GM21737 (cell line): ENCODE data around the gene ORC3.
"Not testable (repeated sequence)": the region's sequence is repeated elsewhere in the genome, so short reads cannot be mapped to it uniquely, and the experiment has no call there.

Experiments used
- ATAC-seq: cut with Tn5 transposase; IDR thresholded peaks from one replicate; pipeline ENCODE4 v1.9.1; 2021; ENCODE audit warnings: mild to moderate bottlenecking, moderate library complexity; ENCODE audit not compliant: unreplicated experiment

The ORC3 gene

DNA sequence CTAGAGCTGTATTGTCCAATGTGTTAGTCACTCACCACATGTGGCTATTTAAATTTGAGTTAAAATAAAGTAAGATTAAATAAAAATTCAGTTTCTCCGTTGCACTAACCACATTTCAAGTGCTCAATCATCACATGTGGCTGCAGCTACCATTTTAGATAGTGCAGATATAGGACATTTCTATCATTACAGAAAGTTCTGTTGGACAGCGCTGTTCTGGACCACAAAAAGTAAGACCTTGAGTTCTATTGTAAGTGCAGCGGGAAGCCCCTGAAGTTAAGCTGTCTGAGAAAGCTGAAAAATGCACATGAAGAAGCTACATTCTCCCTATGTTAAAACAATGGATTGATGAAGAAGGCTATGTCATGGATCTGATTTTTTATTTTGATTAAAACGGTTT lies 1.1 kb downstream of the ORC3 start:
- no peak for ATAC-seq

DNA sequence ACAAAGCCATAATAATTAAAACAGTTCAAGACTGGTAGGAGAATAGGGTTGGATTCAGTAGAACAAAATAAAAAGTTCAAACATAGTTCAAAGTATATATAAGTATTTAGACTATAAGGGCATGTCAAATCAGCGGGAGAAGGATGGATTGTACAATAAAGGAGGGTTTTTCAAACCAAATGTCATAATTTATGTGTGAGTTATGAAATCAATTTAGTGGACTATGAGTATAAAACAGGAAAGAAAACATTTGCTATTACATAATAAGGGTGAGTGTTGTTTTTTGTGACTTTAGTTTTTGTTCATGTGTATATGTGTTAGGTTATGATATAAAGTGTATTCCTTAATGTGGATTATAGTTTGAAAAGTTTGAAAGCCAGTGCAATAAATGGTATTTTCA lies 10.6 kb downstream of the ORC3 start:
- ATAC-seq, result no peak

DNA sequence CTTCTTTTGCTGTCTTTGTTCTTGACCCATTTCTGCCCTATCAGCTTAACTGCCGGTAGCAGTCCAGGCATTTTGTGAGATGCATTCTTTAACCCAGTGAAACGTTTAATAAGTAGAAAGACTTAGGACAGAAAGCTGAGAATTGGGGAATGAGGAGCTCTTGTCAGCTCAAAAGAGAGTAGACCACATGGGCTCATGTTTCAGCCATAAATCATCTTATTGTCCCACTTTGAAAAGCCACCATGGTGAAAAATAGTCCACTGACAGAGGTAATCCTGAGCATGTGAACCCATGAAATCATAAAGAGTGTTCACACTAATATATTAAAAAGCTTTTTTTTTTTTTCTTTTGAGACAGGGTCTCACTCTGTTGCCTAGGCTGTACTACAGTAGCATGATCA lies 16.3 kb downstream of the ORC3 start:
- no peak for ATAC-seq

DNA sequence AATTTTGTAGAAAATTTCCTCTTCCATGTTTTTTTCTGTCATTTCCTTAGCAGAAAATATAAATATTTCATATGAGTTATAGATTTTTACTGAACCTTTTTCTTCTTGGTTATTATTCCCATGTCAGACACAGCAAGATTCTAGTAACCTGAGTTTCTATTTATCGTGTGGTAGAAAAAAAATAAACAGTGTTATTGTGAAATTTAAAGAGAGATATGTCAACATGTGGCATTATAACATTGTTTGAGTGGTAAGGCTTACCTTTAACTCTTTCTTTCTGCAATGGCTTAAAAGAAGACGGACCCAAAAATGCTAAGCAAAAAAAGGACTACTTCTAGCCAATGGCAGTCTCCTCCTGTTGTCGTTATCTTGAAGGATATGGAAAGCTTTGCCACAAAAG lies 18.9 kb downstream of the ORC3 start:
- no peak for ATAC-seq

DNA sequence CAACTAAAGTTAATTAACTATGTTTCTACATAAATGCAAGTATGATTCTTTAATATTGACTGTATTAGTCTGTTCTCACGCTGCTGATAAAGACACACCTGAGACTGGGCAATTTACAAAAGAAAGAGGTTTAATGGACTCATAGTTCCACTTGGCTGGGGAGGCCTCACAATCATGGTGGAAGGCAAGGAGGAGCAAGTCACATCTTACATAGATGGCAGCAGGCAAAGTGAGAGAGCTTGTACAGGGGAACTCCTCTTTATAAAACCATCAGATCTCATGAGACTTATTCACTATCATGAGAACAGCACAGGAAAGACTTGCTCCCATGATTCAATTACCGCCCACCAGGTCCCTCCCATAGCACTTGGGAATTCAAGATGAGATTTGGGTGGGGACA lies 23.1 kb downstream of the ORC3 start:
- not testable (repeated sequence) for ATAC-seq

DNA sequence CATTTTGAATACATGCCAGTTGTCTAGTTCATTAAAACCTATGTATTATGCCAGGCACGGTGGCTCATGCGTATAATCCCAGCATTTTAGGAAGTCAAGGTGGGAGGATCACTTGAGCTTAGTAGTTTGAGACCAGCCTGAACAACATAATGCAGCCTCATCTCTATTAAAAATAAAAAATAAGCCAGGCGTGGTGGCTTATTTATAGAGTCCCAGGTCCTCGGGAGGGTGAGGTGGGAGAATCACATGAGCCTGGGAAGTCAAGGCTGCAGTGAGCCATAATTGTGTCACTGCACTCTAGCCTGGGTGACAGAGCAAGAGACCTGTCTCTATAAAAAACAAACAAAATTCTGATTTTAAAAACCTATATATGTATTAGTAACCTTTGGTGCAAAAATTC lies 27.5 kb downstream of the ORC3 start:
- no peak for ATAC-seq

DNA sequence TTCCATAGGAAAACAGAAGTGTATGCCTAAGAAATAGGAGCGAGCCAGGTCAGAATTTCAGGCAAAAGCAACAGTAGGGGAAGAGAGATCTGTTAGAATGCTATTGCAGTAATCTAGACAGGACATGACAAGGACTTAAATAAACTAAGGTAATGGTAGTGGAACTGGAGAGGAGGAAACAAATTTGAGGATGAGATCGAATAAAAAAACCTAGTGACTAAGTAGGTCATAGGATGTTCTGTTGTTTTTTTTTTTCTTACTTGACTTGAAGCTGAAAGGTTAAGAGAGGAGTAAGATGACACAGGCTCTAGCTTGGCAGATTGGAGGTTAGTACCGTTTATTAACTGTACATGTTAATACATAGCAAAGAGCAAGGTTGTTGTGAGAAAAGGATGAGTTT lies 28.6 kb downstream of the ORC3 start:
- no peak for ATAC-seq

DNA sequence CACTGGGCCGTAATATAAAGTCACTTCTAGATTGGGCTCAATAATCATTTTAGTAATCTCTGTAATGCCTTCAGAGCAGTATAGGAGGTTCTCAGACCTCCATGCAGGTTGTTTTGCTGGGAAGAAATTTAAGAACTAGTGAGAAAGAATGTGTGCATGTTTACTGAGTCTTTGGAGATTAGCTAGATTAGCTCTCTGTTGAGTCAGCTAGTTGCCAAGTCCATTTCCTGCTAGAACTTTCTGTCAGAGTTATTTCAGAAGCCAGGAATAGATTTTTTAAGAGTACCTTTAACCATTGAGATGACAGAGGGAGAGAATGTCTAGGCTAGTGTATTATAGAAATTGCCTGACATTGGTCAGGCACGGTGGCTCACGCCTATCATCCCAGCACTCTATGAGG lies 33.3 kb downstream of the ORC3 start:
- no peak for ATAC-seq

DNA sequence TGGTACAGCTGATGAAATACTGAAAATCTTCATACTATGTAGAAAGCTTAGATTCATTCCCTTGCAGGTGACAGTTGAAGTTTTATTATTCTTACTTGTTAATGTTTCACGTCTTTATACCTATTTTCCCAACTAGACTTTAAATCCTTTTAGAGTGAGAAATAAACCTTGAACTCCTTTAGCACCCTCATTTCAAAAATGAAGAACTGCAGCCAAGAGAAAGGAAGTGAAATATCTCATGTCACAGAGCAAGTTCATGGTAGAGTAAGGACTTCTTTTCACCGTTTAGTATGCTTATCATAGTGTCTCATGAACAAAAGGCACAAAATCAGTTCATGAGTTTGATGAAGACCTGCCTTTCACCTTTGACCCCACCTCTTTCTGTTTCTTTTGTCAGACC lies 38.5 kb downstream of the ORC3 start:
- ATAC-seq, result no peak

DNA sequence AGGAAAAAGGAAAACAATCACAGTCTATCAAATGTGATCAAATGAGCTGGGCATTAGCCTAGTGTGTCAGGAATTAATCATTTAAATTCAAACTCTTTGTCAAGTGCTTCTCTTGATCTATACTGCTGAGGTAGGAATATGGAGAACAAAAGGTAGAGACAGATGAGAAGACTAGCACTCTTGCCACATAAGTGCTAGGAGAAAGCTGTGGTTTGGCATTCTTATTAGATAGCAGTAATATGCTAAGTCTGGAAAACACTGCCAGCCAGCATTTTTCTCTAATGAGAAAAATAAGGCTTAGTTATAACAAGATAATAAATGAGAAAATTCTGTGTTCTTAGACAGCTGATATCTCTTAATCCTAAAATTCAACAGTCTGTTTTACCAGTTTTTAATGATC lies 38.9 kb downstream of the ORC3 start:
- ATAC-seq, result no peak

DNA sequence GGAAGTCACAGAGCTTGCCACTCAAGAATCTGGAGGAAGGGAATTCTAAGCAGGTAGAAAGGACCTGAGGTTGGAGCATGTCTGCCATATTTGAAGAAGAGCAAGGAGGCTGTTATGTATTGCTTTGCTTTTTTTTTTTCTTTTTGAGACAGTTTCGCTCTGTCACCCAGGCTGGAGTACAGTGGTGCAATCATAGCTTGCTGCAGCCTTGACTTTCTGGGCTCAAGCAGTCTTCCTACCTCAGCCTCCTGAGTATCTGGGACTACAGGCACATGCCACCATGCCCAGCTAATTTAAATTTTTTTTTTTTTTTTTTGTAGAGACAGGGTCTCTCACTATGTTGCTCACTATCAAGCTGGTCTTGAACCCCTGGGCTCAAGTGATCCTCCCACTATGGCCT lies 40.8 kb downstream of the ORC3 start:
- ATAC-seq, result no peak

DNA sequence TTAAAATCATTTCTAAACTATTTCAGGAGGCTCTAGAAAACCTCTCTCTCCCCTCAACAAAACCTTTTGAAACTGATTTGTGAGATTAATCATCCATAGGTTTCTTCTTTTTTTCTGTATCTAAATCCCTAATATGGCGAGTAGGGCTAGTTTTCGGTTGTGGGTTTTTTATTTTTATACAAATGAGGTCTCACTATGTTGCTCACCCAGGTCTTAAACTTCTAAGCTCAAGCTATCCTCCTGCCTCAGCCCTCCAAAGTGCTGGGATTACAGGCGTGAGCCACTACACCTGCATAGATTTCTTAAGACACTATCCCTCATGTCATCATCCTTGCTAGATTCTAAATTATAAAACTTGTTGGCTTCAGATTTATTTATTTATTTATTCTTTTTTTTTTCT lies 43.9 kb downstream of the ORC3 start:
- no peak for ATAC-seq

DNA sequence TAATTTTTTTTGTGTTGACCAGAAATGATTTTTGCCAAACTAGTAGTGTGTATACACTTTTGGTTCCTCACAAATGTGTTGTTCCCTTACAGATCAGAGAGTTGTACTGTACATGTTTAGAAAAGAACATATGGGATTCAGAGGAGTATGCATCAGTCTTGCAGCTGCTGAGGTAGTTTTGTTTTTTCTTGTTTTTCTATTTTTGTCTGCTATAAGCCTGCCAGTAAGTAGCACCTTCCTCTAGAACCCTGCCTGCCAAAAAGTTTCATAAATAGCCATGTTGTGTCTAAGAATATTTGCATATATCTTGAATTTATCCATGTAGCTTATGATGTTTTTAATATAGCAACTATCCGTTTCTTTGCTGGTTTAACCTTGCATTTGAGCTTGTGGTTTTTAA lies 46.4 kb downstream of the ORC3 start:
- ATAC-seq, result no peak

DNA sequence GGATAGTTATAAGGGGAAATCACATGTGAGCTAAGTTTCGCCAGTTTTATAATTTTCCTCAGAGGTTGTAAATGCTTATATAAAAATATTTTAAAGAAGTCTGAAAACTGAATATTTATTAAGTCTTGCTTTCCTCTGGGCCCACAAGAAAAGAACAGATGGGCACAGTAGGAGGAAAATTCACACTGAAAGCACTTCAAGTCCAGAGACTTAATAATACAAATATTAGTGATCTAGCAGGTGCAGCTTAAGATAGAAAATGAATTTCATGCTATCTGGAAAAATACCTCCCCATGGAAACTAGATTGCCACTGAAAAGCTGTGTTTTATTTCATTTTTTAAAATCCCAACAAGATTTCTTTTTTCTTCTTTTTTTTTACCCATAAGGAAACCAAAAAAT lies 47.2 kb downstream of the ORC3 start:
- no peak for ATAC-seq

DNA sequence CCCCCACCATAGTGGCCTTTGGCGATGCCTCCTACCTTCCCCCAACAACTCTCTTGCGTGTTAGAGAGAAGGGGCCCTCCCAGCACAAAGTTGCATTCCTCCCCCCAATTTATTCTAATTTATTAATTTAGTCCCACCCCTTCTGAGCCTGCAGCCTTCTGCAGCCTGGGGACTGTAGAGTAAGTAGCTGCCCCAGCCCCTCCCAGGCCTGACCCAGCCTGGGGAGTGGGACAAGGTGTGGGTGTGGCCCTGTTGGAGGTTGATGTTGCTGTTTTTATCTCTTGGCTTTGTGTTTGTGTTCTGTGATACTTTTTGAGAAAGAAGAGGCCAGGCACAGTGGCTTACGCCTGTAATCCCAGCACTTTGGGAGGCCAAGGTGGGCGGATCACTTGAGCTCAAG lies 49.4 kb downstream of the ORC3 start:
- no peak for ATAC-seq

DNA sequence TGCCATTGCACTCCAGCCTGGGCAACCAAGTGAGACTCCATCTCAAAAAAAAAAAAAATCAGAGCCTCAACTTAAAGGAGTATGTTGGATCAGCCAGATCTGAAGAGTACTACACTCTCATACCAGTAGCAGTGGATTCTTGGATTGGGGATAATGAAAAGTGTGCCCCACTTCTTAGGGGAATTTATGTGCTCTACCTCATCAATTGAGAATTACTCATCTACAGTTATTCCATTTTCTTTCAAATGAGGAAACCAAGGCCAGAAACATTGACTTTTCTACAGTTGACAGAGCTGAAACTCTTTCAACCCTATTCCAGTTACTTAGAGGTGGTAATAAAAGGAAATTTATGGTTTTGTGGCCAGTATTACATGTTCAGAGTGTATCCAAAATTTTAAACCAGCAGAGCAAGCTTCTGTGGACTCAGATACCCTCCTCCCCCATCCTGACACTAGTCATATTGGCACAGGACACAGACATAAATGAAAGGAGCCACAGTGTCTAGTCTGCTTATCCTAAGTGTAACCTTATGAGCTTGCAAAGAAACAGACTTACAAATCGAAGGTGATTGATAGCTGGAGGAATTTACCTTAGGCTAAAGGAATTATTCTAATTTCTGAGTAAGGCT lies 51.2 kb downstream of the ORC3 start:
- no peak for ATAC-seq

DNA sequence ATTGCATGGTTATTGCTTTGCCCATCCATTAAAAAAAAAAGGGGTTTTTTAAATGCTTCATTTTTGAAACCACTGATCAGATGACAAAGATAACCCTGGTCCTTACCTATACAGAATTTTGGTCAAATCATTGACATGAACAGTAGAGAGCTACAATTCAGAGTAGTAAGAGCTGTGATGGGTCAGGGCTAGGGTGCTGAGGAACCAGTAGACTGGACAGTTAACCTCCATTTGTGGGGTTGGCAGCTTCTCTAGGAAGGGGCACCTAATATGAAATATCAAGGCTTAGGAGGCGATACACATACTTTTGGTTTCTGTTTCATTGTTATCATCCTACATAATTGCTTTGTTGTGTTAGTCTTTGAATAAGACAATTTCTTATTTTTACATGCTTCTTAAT lies 55.1 kb downstream of the ORC3 start:
- no peak for ATAC-seq

DNA sequence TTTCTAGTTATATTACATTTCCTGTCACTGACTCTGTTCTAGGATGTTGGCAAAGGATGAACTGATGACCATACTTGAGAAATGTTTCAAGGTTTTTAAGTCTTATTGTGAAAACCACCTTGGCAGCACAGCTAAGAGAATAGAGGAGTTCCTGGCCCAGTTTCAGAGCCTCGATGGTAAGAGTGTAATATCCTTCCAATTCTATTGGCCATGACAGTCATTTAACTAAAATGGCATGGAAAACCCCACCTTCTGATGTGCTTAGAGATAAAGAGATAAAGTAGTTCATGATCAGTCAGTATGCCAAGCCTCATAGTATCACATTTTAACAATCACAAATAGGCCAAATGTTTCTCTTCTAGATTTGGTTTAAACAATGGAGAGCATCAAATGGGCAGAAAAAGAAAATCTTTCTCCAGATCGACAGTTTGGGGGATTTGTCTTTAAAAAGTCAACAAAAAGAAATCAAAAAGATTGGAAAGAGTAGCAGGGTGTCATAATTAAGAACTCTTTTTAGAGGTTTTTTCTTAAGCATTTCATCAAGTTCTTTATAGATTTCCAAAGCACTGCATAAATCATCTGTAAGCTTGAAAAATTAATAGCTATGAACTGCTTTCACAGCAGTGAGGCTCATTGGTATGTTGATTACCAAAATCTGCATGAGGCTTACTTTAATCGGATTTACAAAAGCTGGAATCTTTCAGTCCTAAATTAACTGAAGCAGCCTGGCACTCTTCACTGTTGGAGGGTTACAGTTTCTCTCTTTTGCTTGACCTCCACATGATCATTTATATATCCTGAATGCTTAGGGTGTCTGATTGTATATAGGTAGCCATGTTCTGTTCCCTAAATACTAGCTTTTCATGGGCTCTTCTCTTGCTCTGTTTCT lies 63.4 kb downstream of the ORC3 start:
- no peak for ATAC-seq

DNA sequence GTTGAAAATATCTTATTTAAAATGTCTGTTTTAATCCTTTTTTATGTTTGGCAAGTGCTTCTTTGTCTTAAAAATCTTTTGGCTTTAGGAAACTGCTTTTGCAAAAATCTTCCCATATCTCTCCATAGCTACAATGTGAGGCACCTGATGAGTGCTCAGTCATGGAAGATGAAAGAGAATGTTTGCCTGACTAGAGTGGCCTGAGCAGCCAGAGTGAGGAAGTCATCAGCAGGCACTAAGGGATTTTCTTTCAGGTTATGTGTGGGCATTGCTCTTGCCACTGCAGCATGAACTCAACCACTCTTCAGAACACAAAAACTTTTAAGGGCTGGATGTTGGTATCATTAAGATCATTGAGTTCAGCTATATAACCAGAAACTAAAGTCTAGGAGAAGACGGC lies 64.2 kb downstream of the ORC3 start:
- no peak for ATAC-seq

DNA sequence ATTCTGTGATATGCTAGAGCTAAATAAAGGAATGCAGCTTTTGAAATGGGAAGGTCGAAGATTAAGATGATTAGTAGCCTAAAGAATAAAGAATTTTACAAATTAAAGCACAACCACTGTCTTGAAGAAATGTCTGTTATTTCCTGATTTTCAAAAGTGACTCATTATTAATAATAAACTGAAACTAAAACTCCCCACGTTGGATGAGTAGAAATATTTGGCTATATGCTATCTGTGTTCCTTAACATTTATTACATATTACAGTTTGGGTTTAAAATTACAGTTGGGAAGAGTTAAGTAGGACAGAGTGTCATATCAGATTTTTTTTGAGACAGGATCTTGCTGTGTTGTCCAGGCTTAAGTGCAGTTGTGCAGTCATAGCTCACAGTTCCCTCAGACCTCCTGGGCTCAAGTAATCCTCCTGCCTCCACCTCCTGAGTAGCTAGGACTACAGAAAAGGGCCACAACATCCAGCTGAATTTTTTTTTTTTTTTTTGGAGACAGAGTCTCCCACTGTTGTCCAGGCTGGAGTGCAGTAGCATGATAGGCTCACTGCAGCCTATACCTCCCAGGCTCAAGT lies 65.0 kb downstream of the ORC3 start:
- ATAC-seq, result no peak

DNA sequence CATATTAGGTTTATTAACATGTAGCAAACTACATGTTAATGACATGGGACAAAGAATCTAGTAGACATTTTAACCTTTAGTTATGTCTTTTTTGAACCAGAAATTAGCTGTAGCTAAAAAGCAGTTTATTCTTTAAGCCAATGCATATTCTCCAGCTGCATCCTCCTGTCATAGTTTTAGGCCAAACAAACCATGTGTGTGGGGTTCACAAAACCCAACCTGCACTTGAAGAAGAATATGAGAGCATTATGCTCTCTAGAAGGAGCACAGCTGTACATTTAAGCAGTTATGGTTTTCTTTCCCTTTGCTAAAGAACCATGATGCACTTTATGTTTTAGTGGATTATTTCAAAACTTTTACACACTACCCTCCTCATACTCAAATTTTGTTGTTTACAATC lies 65.9 kb downstream of the ORC3 start:
- no peak for ATAC-seq

DNA sequence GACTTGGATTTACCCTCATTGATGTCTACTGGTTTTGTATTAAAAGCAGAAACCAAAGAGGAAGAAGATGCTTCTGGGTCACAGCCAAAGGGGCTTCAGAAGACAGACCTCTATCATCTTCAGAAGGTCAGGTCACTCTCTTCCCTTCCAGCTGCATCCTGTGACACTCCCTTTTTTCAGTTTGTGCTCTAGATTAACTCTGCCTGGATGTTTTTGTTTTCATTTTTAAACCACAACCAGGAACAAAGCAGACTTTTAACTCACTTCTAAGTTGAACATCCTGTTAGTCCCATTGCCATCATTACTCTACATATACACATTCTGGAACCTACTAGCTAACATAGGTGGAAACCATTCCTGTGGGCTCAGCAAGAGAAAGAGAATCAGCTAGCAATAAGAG lies 66.9 kb downstream of the ORC3 start:
- ATAC-seq, result peak; percentile 84
